GM06990 (cell line): ENCODE data around the gene DNAJA4.

Source experiments
- DNase-seq: peaks from one replicate; pipeline ENCODE4 v3.0.0-alpha.2; 2011; ENCODE audit not compliant: insufficient read length; ENCODE audit errors: extremely low read depth
- H3K27me3 ChIP-seq: replicated peaks from 2 replicates; pipeline ENCODE4 v1.6.0; 2011; ENCODE audit warnings: low read length; ENCODE audit not compliant: control insufficient read depth, insufficient read depth
- H3K36me3 ChIP-seq: 2 replicates; pipeline ENCODE4 v1.5.1; 2011; ENCODE audit warnings: low read length; ENCODE audit not compliant: control insufficient read depth, insufficient read depth
- H3K4me3 ChIP-seq: replicated peaks from 2 replicates; pipeline ENCODE4 v1.5.1; 2011; ENCODE audit warnings: low read depth, mild to moderate bottlenecking, control low read depth, low read length
- TF ChIP-seq, protein P1 (sequence below): IDR thresholded peaks from 2 replicates; pipeline ENCODE4 v1.5.1; 2011; ENCODE audit warnings: low read length, control low read depth, mild to moderate bottlenecking, inconsistent platforms; ENCODE audit not compliant: insufficient read depth, poor library complexity, severe bottlenecking

The DNAJA4 gene

GRCh38 chr15:78265752-78266224, 1.4 kb downstream of the DNAJA4 start:
- DNase-seq = no peak
- Histone ChIP-seq H3K4me3 (no peak overlapping the region), H3K27me3 (no peaks in the 10 kb centered on the region), H3K36me3 (no peaks in the 10 kb centered on the region)
- TF ChIP-seq, protein P1, sequence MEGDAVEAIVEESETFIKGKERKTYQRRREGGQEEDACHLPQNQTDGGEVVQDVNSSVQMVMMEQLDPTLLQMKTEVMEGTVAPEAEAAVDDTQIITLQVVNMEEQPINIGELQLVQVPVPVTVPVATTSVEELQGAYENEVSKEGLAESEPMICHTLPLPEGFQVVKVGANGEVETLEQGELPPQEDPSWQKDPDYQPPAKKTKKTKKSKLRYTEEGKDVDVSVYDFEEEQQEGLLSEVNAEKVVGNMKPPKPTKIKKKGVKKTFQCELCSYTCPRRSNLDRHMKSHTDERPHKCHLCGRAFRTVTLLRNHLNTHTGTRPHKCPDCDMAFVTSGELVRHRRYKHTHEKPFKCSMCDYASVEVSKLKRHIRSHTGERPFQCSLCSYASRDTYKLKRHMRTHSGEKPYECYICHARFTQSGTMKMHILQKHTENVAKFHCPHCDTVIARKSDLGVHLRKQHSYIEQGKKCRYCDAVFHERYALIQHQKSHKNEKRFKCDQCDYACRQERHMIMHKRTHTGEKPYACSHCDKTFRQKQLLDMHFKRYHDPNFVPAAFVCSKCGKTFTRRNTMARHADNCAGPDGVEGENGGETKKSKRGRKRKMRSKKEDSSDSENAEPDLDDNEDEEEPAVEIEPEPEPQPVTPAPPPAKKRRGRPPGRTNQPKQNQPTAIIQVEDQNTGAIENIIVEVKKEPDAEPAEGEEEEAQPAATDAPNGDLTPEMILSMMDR = no peak

DNA sequence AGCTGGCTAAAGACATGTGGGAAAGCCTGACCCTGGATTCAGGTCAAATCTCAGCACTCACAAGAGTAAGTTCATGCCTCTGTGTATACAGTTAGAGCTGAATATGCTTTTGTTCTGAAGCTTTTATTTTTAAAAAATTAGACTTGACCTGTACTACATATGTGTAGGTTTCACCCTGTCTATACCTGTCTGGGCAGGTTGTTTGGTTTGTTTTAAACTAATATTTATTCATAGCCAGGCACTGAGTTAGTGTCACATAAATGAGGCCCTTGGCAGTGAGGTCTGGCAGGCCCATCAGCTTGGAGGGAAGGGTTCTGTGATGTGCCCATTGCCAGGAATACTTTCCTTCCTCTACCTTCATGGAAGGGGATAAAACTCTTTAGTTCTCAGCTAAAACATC, 1.9 kb downstream of the DNAJA4 start:
- TF ChIP-seq, protein P1 = no peak
- DNase-seq = no peak
- no peak overlapping the region for H3K4me3 ChIP-seq
- H3K27me3 ChIP-seq = no peaks in the 10 kb centered on the region
- no peaks in the 10 kb centered on the region for H3K36me3 ChIP-seq

DNA sequence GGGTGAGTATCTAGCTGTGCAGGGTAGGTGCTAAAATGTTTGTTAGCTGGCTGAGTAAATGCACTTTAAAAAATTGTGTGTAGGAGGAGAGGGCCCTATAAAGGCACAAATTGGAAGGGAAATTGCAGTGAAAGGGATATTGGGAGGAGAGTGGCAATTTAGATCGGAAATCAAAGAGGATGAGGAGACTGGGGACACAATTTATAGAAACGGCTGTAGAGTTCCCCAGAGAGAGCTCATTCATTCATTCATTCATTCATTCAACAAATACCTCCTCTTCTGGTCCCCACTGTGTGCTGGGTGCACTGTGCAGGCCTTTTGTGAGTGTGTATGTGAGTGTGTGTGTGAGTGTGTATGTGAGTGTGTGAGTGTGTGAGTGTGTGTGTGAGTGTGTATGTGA, 2.4 kb downstream of the DNAJA4 start:
- DNase-seq = no peak
- Histone ChIP-seq H3K27me3 (no peaks in the 10 kb centered on the region), H3K36me3 (no peaks in the 10 kb centered on the region), H3K4me3 (no peak overlapping the region)
- TF ChIP-seq, protein P1 = no peak

DNA sequence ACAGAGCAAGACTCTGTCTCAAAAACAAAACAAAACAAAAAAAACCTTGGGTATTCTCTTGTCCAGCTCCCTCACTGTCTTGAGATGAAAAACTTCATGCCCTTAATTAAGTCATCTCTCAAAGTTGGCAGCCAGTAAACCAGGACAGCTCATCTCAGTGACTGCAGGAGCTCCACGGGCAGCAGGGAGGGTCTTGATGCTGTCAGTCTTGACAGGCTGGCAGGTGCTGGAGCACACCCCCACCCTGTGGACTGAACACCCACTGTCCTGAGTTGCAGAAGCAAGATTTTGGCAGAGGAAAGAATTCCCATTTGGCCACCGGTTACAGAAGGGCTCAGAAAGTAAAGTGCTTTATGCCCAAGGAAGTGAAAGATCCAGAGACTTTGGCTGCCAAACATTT, 8.0 kb downstream of the DNAJA4 start:
- Histone ChIP-seq H3K36me3 (peaks cover 3% of the 10 kb centered on the region), H3K27me3 (no peaks in the 10 kb centered on the region), H3K4me3 (no peak overlapping the region)
- no peak for DNase-seq
- TF ChIP-seq, protein P1 = no peak

DNA sequence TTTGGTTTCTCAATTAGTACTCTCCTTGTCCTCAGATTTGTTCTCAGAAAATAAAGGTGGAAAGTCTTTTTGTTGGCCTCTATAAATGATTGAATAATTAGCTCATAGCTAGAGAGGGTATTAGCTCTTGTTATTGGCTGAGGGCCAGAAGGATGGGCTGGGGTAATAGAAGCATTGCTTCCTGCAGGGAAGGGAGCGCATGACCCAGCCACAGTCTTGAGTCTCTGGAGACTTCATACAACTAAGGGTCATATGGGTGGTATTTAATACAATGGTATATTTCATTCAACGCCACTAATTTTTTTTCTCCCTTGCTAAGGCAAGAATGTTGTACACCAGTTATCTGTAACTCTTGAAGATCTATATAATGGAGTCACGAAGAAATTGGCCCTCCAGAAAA, 8.4 kb downstream of the DNAJA4 start:
- peaks cover 3% of the 10 kb centered on the region for H3K36me3 ChIP-seq
- H3K27me3 ChIP-seq = no peaks in the 10 kb centered on the region
- H3K4me3 ChIP-seq = no peak overlapping the region
- no peak for DNase-seq
- TF ChIP-seq, protein P1 = no peak

DNA sequence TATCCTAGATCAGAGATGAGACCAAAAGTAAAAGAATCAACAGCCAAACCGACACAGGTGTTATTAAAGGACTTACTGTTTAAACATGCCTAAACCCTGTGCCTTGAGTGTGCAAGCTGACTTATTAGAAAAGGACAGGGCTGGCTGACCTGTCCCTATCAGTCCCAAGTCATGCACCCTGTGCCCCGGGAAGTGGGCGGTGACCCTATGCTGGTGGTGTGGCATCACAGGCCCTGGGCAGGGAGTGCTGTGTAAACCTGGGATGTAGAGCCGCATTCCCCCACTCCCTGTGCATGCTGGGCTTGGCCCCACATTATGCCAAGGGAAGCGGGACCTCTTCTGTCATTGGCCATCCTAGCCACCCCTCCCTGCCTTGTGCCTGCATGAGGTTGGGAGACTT, 10.6 kb downstream of the DNAJA4 start:
- Histone ChIP-seq H3K4me3 (no peak overlapping the region), H3K36me3 (peaks cover 5% of the 10 kb centered on the region), H3K27me3 (no peaks in the 10 kb centered on the region)
- TF ChIP-seq, protein P1 = no peak
- no peak for DNase-seq
